SK-MEL-5 (cell line): ENCODE measurements around the gene HLA-E. TPM values are rescaled to one million over a fixed set of nuclear protein-coding genes. Genes with fewer than 3 reads are reported as not detected.
"Not testable (repeated sequence)": the region's sequence is repeated elsewhere in the genome, so short reads cannot be mapped to it uniquely, and the experiment has no call there.

ENCODE experiments used
- DNase-seq: peaks from one replicate; pipeline ENCODE4 v3.0.0-alpha.2; 2016; ENCODE audit warnings: low read depth, low spot score
- in situ Hi-C: cut with HindIII; loops from 2 replicates; pipeline ENCODE4 v1.10.0; 2016; ENCODE audit warnings: low sequenced_read_pairs, high pct_unique_total_duplicates, low pct_unique_long_range_greater_than_20kb
- total RNA-seq: library from RNA; depleted of rRNA; stranded (reverse); fragments of >200 nt; shearing (Covaris generic); gene quantifications from 2 replicates; pipeline ENCODE4 v1.2.3, GENCODE V29; 2014

The HLA-E gene
- total RNA-seq, 1 experiment from 2014 or later, result 174 TPM

DNA sequence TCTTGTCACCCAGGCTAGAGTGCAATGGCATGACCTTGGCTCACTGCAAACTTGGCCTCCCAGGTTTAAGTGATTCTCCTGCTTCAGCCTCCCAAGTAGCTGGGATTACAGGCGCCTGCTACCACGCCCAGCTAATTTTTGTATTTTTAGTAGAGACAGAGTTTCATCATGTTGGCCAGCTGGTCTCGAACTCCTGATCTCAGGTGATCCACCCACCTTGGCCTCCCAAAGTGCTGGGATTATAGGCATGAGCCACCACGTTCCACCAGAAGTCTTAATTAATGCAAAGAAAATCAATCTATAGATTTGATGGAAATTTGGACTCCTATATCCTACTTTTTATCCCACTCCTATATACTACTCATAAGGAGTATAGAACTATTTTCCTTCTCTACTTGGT is 5.8 kb downstream of the HLA-E start:
- DNase-seq, in situ Hi-C loops: not testable (repeated sequence)

DNA sequence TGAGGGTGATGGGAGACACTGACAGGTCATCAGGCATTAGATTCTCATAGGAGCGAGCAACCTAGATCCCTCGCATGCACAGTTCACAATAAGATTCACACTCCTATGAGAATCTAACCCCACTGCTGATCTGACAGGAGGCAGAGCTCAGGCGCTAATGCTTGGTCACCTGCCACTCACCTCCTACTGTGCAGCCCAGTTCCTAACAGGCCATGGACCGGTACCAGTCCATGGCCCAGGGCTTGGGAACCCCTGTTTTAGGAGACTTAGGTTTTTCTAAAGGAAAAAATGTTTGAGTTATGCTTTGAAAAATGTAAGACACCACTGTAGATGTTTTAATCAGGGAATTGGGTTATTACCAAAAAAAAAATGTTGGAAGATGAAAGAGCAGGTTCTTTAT is 6.7 kb downstream of the HLA-E start:
- in situ Hi-C loops, result no loop called here
- DNase-seq, result no peak

- DNase-seq, in situ Hi-C loops: not testable (repeated sequence)
Observed at GRCh38 chr6:30497261-30497599, 7.9 kb downstream of the HLA-E start.

GRCh38 chr6:30497714-30498113 is 8.4 kb downstream of the HLA-E start:
- in situ Hi-C loops, result no loop called here
- no peak for DNase-seq

GRCh38 chr6:30498705-30499104 is 9.4 kb downstream of the HLA-E start:
- in situ Hi-C loops, result not testable (repeated sequence)

DNA sequence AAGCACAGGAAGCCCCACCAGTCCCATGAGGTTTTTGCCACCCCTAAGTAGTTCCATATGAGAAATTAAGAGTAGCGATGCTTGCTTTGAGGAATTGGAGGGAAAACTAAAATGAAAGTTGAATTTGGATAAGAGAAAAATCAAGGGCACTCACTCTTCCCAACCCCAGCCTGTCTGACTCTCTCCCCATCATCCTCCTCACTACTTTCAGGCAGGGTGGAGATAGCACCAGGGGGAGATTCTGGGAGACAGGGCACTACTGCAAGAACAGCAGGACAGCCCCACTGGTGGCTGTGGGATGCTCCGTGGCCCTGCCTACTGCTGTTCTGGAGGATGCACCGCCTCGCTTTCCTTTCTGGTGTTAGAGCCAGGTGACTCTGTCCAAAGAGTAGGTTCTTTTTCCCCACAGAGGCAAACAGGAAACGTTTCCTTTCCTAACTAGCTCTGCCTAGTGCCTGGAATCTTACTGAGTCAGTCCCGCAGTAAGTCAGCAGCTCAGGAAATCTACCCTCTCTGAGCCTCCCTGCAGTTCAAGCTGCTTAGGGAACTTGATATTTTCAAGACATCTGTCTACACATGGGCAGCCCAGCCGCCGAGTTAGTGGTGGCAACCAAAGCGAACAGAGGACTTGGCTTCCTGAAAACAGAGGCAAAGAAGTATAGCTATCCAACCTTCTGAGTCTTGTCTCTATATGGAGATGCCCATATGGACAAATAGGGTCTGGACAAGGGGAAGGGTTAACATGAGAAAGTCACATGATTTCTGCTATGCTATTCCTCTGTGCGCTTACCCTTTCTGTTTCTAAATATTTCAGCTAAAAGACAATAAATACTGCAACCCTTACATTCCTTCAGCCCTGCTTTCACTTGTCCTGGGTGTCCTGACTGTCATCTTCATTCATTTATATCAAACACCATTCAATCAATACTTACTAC is 11.4 kb downstream of the HLA-E start:
- DNase-seq, result no peak
- in situ Hi-C loops, result no loop called here

More at GRCh38 chr6:30498705-30499104, 9.4 kb downstream of the HLA-E start:
- not testable (repeated sequence) for DNase-seq

GRCh38 chr6:30507849-30508827 is 18.8 kb downstream of the HLA-E start:
- in situ Hi-C loops, result no loop called here
- DNase-seq, result no peak

DNA sequence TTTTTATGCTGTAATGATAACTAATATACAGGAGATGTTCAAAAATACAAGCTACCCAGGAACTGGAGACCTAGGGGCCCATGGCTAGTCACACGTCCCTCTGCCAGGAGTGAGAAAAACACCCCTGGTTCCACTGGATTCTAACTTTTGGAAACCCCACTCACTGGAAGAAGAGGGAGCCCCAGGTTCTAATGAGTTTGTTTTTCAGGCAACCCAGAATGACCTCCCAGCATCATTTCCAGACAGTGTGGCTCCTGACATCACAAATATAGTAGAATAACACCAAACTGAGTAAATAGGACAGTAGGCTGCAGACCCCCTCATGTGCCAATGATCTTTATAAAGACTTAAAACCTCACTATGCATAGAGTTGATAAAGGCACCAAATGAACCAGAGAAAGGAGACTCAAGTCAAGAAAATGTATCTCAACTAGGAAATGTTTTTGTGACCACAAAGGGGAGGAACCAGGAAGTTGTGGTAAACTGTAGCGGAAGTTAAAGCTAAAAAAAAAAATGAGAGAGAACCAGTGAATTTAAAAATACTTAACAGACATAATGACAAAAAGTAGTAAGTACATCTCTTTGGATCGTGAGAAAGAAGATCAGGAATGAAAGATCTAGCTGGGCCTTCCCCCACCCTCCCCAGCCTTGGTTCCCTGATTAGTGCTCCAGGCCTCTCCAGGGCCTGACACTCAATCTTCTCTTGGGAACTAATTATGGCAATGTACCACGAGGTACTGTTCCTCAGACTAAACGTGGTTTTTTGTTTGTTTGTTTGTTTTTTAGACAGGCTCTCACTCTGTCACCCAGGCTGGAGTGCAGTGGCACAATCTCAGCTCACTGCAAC is 19.8 kb downstream of the HLA-E start:
- DNase-seq, result no peak
- in situ Hi-C loops, result no loop called here

GRCh38 chr6:30510419-30511168 is 21.3 kb downstream of the HLA-E start:
- DNase-seq, result no peak
- in situ Hi-C loops, result no loop called here

GRCh38 chr6:30511169-30511546 is 21.8 kb downstream of the HLA-E start:
- in situ Hi-C loops, result no loop called here
- DNase-seq, result no peak

GRCh38 chr6:30513451-30513850 is 24.1 kb downstream of the HLA-E start:
- in situ Hi-C loops, result no loop called here
- no peak for DNase-seq

- DNase-seq, result no peak
- in situ Hi-C loops, result no loop called here
Observed at GRCh38 chr6:30515106-30515505, 25.8 kb downstream of the HLA-E start.

DNA sequence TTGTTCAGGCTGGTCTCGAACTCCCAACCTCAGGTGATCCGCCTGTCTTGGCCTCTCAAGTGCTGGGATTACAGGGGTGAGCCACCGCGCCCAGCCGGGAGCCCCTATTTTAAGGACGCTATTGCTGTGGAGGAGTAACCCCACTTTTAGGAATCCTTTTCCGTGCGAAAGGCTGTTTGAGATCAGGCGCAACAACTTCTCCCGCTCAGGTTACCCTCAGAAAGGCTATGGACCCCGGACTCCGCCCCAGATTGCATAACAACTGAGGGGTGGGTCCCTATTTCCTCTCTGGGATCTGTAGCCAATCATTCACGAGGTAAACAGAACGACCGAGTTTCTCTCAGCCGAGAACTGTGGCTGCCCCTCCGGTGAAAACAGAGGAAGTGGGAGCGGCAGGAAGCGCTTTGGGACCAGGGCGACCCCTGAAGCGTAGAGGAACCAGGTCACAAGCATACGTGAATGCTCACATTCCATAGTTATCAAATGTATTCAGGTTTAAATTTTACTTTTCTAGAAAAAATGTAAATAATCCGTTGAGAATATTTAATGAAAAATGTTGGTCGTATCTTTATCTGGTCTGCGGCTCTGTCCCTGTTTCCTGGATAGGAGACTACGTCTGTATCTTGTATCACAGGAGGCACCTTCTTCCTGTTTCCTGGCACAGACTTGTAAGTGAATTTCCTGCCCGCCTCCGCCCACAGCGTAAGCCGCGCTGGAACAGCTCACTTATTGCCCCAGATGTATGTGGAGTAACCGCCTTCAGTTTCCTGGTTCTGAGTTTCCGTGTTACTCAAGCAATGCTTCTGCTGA is 26.8 kb downstream of the HLA-E start:
- DNase-seq, result peak; percentile 64
- in situ Hi-C loops, result no loop called here

DNA sequence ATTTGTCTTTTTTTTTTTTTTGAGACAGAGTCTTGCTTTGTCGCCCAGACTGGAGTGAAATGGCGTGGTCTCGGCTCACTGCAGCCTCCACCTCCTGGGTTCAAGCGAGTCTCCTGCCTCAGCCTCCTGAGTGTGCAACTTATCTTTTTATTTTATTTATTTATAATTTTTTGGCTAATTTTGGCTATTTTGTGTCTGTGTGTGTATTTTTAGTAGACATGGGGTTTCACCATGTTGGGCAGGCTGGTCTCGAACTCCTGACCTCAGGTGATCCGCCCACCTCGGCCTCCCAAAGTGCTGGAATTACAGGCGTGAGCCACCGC is 27.4 kb downstream of the HLA-E start:
- in situ Hi-C loops, DNase-seq: not testable (repeated sequence)

- in situ Hi-C loops, DNase-seq: not testable (repeated sequence)
Observed at GRCh38 chr6:30517767-30518504, 28.6 kb downstream of the HLA-E start.
